Measurements from ENCODE around the gene KIAA1217.

Gene KIAA1217

GRCh38 chr10:24430591-24430990 is 221.7 kb downstream of the KIAA1217 start:
- in situ Hi-C loops (cut with HindIII; ENCODE audit: low sequenced_read_pairs) = no loop called here
- H3K4me3 ChIP-seq (ENCODE audit: low read depth, low read length) = no peak overlapping the region
- DNase-seq (ENCODE audit: low read depth, low spot score) = no peak
- TF ChIP-seq CTCF (IDR thresholded peaks at IDR 0.05; ENCODE audit: low read depth, low read length) = no peak

DNA sequence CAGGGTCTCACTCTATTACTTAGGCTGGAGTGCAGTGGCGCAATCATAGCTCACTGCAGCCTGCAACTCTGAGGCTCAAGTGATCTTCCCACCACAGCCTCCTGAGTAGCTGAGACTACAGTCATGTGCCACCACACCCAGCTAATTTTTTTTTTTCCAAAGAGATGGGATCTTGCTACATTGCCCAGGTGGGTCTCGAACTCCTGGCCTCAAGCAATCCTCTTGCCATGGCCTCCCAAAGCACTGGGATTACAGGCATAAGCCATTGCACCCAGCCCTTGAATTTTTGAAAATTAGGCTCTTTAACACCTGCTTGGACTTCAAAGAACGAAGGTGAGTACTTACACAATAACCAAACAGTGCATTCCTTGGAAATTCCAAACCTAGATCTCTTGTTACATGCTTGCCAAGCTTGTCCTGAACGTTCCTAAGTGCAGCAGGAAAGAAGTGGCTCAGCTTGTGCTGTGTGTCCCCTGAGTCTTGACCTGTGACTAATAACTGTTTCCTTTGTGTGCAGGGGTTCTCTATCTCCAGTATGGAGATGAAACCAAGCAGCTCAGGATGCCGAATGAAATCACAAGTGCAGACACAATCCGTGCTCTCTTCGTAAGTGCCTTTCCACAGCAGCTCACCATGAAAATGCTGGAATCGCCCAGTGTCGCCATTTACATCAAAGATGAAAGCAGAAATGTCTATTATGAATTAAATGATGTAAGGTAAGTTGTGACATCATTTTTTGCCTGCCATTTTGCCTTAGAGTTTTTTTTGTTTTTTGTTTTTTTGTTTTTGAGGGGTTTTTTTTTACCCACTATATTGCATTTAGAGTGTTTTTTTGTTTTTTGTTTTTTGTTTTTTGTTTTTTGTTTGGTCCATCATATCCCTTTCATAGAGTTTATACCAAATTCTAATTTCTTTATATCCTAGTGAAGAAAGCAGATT is 223.8 kb downstream of the KIAA1217 start:
- peak; percentile 29 for DNase-seq (ENCODE audit: low read depth, low spot score)
- H3K4me3 ChIP-seq (ENCODE audit: low read depth, low read length) = no peak overlapping the region
- in situ Hi-C loops (cut with HindIII; ENCODE audit: low sequenced_read_pairs) = no loop called here
- TF ChIP-seq CTCF (IDR thresholded peaks at IDR 0.05; ENCODE audit: low read depth, low read length) = no peak

GRCh38 chr10:24433705-24434104 is 224.8 kb downstream of the KIAA1217 start:
- H3K4me3 ChIP-seq (ENCODE audit: low read depth, low read length) = no peak overlapping the region
- no peak for DNase-seq (ENCODE audit: low read depth, low spot score)
- in situ Hi-C loops (cut with HindIII; ENCODE audit: low sequenced_read_pairs) = no loop called here
- no peak for TF ChIP-seq CTCF (IDR thresholded peaks at IDR 0.05; ENCODE audit: low read depth, low read length)

GRCh38 chr10:24434961-24435360 is 226.0 kb downstream of the KIAA1217 start:
- in situ Hi-C loops (cut with HindIII; ENCODE audit: low sequenced_read_pairs) = no loop called here

GRCh38 chr10:24435374-24435773 is 226.4 kb downstream of the KIAA1217 start:
- H3K4me3 ChIP-seq (ENCODE audit: low read depth, low read length) = no peak overlapping the region
- in situ Hi-C loops (cut with HindIII; ENCODE audit: low sequenced_read_pairs) = no loop called here
- DNase-seq (ENCODE audit: low read depth, low spot score) = peak; percentile 64
- TF ChIP-seq CTCF (IDR thresholded peaks at IDR 0.05; ENCODE audit: low read depth, low read length) = no peak

More at GRCh38 chr10:24434961-24435360, 226.0 kb downstream of the KIAA1217 start:
- H3K4me3 ChIP-seq (ENCODE audit: low read depth, low read length) = no peak overlapping the region
- DNase-seq (ENCODE audit: low read depth, low spot score) = no peak
- TF ChIP-seq CTCF (IDR thresholded peaks at IDR 0.05; ENCODE audit: low read depth, low read length) = no peak

DNA sequence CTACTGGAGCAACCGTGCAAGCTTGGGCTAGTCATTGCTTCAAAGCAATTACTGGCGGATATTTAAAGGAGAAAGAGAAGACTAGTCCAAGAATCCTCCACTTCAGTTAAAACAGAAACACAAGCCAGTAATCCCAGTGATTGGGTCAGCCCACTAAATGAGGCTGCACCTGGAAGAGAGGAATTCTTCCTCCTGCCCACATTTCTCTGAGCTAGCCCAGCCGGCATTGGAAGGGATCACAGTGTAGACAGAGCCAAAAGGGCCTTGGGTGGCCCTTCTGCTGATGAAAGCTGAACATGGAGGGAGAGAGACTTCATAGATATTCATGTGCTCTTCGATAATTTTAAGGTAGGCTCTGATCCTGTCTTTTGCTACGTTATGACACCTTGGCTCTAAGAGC is 228.4 kb downstream of the KIAA1217 start:
- in situ Hi-C loops (cut with HindIII; ENCODE audit: low sequenced_read_pairs) = no loop called here
- no peak for TF ChIP-seq CTCF (IDR thresholded peaks at IDR 0.05; ENCODE audit: low read depth, low read length)
- no peak overlapping the region for H3K4me3 ChIP-seq (ENCODE audit: low read depth, low read length)
- DNase-seq (ENCODE audit: low read depth, low spot score) = no peak

All from astrocyte of the spinal cord (primary cell).